ENCODE data around the gene GATC.
A peak's percentile ranks its signal among the peaks of the same experiment; 100 is the strongest.
"Not testable (repeated sequence)": the region's sequence is repeated elsewhere in the genome, so short reads cannot be mapped to it uniquely, and the experiment has no call there.

Gene GATC

DNA sequence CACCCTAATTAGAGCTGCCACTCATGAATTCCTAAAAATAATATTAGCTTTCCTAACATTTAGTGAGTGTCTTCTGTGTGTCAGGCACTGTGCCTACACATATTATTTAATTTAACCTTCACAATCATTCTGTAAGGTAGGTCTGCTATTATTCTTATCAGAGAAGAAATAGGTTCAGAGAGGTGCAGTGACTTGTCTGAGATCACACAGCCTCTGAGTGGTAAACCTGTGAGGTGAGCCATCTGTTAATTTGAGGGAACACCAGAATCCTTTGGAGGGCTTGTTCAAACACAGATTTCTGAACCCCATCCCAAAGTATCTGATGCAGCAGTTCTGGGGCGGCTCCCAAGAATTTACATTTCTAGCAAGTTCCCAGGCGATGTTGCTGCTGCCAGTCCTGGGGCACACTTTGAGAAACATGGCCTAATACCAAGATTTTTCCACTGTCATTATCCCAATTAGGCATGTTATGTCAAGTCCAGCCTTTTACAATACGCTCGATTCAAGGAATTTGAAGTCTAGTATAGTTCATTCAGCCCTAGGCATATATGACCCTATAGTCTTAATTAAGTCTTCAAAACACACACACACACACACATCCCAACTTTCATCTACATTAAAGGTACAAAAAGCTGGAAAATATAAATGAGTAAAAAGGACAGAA is 28.2 kb upstream of the GATC start:
- Histone ChIP-seq H3K36me3 (ENCODE audit: insufficient read depth, low read length) (no peaks in the 10 kb centered on the region), H2AFZ (ENCODE audit: low read depth, low read length) (no peak overlapping the region), H3K4me1 (ENCODE audit: insufficient read depth, low read length) (peaks cover 17% of the 10 kb centered on the region), H3K9me3 (ENCODE audit: low read length) (no peaks in the 10 kb centered on the region), H3K4me3 (ENCODE audit: low read length) (no peak overlapping the region), H3K27me3 (ENCODE audit: insufficient read depth, low read length) (no peaks in the 10 kb centered on the region)

DNA sequence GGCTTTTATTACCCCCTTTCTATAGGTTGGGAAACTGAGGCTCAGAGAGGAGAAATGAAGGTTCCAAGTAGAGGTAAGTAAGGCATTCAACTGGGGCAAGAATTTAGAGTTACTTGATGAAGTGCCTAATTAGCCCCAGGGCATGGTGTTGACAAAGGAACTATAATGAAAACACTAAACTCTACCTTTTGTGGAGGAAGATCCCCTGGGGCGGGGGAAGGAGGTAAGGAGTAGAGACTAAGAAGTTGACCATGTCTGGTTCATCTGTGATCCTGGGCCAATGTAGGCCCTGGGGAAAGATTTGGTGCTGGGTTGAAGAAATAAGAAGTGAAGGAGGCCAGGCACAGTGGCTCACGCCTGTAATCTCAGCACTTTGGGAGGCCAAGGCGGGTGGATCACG is 24.5 kb upstream of the GATC start:
- Histone ChIP-seq H2AFZ (ENCODE audit: low read depth, low read length) (no peak overlapping the region), H3K4me1 (ENCODE audit: insufficient read depth, low read length) (peaks cover 4% of the 10 kb centered on the region), H3K27me3 (ENCODE audit: insufficient read depth, low read length) (no peaks in the 10 kb centered on the region), H3K9me3 (ENCODE audit: low read length) (no peaks in the 10 kb centered on the region), H3K4me3 (ENCODE audit: low read length) (no peak overlapping the region), H3K36me3 (ENCODE audit: insufficient read depth, low read length) (no peaks in the 10 kb centered on the region)

DNA sequence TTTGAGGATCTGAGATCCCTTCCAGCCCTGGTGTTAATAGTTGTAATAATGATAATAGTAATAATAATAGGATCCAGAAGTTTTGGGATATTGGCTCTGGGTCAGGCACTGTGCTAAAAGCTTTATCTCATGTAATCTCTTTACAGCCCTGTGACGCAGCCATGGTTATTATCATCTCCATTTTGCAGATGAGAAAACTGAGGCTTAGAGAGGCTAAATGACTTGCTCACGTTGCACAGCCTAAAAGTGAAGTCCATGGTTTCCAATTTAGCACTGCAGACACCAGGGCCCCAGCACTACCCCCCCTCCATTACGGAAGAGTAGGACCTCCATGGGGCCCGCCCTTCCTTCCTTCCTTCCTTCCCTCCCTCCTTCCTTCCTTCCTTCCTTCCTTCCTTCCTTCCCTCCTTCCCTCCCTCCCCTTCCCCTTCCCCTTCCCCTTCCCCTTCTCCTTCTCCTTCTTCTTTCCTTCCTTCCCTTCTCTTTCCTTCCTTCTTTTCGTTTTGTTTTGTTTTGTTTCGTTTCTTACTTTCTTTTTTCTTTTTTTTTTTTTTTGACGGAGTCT is 23.3 kb upstream of the GATC start:
- no peak overlapping the region for H2AFZ ChIP-seq (ENCODE audit: low read depth, low read length)
- no peaks in the 10 kb centered on the region for H3K27me3 ChIP-seq (ENCODE audit: insufficient read depth, low read length)
- peaks cover 4% of the 10 kb centered on the region for H3K4me1 ChIP-seq (ENCODE audit: insufficient read depth, low read length)
- no peaks in the 10 kb centered on the region for H3K9me3 ChIP-seq (ENCODE audit: low read length)
- H3K36me3 ChIP-seq (ENCODE audit: insufficient read depth, low read length), result no peaks in the 10 kb centered on the region
- H3K4me3 ChIP-seq (ENCODE audit: low read length), result no peak overlapping the region

GRCh38 chr12:120425797-120426196 is 20.4 kb upstream of the GATC start:
- Histone ChIP-seq H3K36me3 (ENCODE audit: insufficient read depth, low read length) (no peaks in the 10 kb centered on the region), H3K9me3 (ENCODE audit: low read length) (no peaks in the 10 kb centered on the region)

GRCh38 chr12:120428597-120429229 is 17.5 kb upstream of the GATC start:
- Histone ChIP-seq H2AFZ (ENCODE audit: low read depth, low read length) (no peak overlapping the region), H3K36me3 (ENCODE audit: insufficient read depth, low read length) (no peaks in the 10 kb centered on the region), H3K4me3 (ENCODE audit: low read length) (no peak overlapping the region), H3K9me3 (ENCODE audit: low read length) (no peaks in the 10 kb centered on the region), H3K4me1 (ENCODE audit: insufficient read depth, low read length) (peaks cover 8% of the 10 kb centered on the region), H3K27me3 (ENCODE audit: insufficient read depth, low read length) (no peaks in the 10 kb centered on the region)

More at GRCh38 chr12:120425797-120426196, 20.4 kb upstream of the GATC start:
- Histone ChIP-seq H3K4me1 (ENCODE audit: insufficient read depth, low read length) (peaks cover 8% of the 10 kb centered on the region), H2AFZ (ENCODE audit: low read depth, low read length) (no peak overlapping the region), H3K4me3 (ENCODE audit: low read length) (no peak overlapping the region), H3K27me3 (ENCODE audit: insufficient read depth, low read length) (no peaks in the 10 kb centered on the region)

GRCh38 chr12:120429368-120429767 is 16.9 kb upstream of the GATC start:
- H3K36me3 ChIP-seq (ENCODE audit: insufficient read depth, low read length), result no peaks in the 10 kb centered on the region
- no peak overlapping the region for H3K4me3 ChIP-seq (ENCODE audit: low read length)
- H2AFZ ChIP-seq (ENCODE audit: low read depth, low read length), result no peak overlapping the region
- no peaks in the 10 kb centered on the region for H3K27me3 ChIP-seq (ENCODE audit: insufficient read depth, low read length)
- peaks cover 8% of the 10 kb centered on the region for H3K4me1 ChIP-seq (ENCODE audit: insufficient read depth, low read length)
- H3K9me3 ChIP-seq (ENCODE audit: low read length), result no peaks in the 10 kb centered on the region

GRCh38 chr12:120432772-120433525 is 13.3 kb upstream of the GATC start:
- Histone ChIP-seq H3K27me3 (ENCODE audit: insufficient read depth, low read length) (no peaks in the 10 kb centered on the region), H2AFZ (ENCODE audit: low read depth, low read length) (no peak overlapping the region), H3K9me3 (ENCODE audit: low read length) (no peaks in the 10 kb centered on the region), H3K36me3 (ENCODE audit: insufficient read depth, low read length) (no peaks in the 10 kb centered on the region), H3K4me1 (ENCODE audit: insufficient read depth, low read length) (peaks cover 7% of the 10 kb centered on the region), H3K4me3 (ENCODE audit: low read length) (no peak overlapping the region)

DNA sequence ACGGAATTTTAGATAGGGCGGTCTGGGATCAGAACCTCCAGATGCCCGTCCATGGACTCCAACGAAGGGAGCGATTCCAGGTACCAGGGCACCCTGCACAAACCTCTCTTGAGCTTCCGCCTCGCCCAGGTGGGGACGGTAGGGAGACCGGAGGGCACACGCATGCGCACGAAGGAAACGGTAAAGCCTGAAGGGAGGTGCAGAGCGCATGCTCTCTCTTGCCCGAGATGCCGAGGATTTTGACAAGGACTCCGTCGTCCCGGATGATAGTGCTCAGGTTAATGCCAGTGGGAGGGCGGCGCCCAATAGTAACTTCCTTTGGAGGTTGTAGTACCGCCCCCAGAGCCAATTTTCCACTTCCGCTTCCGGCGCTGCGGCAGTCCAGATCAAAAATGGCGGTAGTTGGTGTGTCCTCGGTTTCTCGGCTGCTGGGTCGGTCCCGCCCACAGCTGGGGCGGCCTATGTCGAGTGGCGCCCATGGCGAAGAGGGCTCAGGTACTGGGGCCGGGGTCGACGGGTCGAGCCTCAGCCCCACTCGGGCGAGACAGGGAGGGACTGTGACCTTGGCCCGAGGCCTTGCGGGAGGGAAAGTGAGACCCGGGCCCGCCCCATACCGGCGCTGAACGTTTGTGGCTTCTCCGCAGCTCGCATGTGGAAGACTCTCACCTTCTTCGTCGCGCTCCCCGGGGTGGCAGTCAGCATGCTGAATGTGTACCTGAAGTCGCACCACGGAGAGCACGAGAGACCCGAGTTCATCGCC is 8.3 kb upstream of the GATC start, which contains the start of gene COX6A1:
COX6A1 (plus strand) TSS at position 379 of the 760 bp plus-strand sequence; CDS start at position 393, 14 bp downstream.
- no peaks in the 10 kb centered on the region for H3K27me3 ChIP-seq (ENCODE audit: insufficient read depth, low read length)
- H3K36me3 ChIP-seq (ENCODE audit: insufficient read depth, low read length), result peaks cover 18% of the 10 kb centered on the region
- H3K4me1 ChIP-seq (ENCODE audit: insufficient read depth, low read length), result peaks cover 20% of the 10 kb centered on the region
- H2AFZ ChIP-seq (ENCODE audit: low read depth, low read length), result peak within 1 kb of the TSS; percentile 66
- peak within 1 kb of the TSS; percentile 52 for H3K4me3 ChIP-seq (ENCODE audit: low read length)
- no peaks in the 10 kb centered on the region for H3K9me3 ChIP-seq (ENCODE audit: low read length)

DNA sequence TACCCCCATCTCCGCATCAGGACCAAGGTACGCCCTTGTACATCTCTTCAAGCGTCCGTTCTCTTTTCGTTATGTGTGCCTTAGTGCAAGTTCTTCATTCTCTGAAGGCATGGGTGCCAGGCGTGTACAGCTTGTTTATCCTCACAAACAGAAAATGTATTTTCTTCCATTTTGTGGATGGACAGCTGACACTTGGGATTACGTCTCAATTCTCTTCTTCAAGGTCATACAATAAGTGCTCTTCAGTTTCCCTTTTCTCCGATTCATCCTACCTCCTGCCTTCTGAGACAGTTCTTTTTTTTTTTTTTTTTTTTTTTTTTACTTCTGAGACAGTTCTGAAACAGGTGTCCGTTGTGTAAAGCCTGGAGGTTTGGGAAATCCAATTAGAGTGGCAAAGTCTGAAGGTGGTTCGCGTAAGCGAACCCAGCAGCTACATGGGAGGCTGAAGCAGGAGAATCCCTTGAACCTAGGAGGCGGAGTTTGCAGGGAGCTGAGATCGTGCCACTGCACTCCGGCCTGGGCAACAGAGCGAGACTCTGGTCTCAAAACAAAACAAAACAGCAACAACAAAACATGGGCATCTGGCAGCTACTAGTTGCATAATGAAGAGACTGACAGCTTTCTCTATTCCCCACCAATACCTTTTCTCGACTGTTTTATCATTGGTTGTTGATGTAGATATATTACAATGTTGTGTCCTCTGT is 7.6 kb upstream of the GATC start:
- Histone ChIP-seq H2AFZ (ENCODE audit: low read depth, low read length) (no peak overlapping the region), H3K27me3 (ENCODE audit: insufficient read depth, low read length) (no peaks in the 10 kb centered on the region), H3K36me3 (ENCODE audit: insufficient read depth, low read length) (peaks cover 25% of the 10 kb centered on the region), H3K4me3 (ENCODE audit: low read length) (peak overlapping the region; percentile 52), H3K9me3 (ENCODE audit: low read length) (no peaks in the 10 kb centered on the region), H3K4me1 (ENCODE audit: insufficient read depth, low read length) (peaks cover 21% of the 10 kb centered on the region)

- Histone ChIP-seq H3K4me3 (ENCODE audit: low read length) (no peak overlapping the region), H3K4me1 (ENCODE audit: insufficient read depth, low read length) (peaks cover 32% of the 10 kb centered on the region), H3K36me3 (ENCODE audit: insufficient read depth, low read length) (peaks cover 36% of the 10 kb centered on the region), H3K9me3 (ENCODE audit: low read length) (no peaks in the 10 kb centered on the region), H3K27me3 (ENCODE audit: insufficient read depth, low read length) (no peaks in the 10 kb centered on the region), H2AFZ (ENCODE audit: low read depth, low read length) (no peak overlapping the region)
These were observed 6.5 kb upstream of the GATC start for GRCh38 chr12:120439646-120440247.

- Histone ChIP-seq H3K36me3 (ENCODE audit: insufficient read depth, low read length) (peaks cover 46% of the 10 kb centered on the region), H3K9me3 (ENCODE audit: low read length) (no peaks in the 10 kb centered on the region), H2AFZ (ENCODE audit: low read depth, low read length) (no peak overlapping the region), H3K4me1 (ENCODE audit: insufficient read depth, low read length) (peaks cover 29% of the 10 kb centered on the region), H3K27me3 (ENCODE audit: insufficient read depth, low read length) (no peaks in the 10 kb centered on the region), H3K4me3 (ENCODE audit: low read length) (peak overlapping the region; percentile 91)
These were observed 1.6 kb upstream of the GATC start for GRCh38 chr12:120444676-120445075.

GRCh38 chr12:120446844-120447178 is 567 bp downstream of the GATC start:
- H3K9me3 ChIP-seq (ENCODE audit: low read length); H3K27me3 ChIP-seq (ENCODE audit: insufficient read depth, low read length): not testable (repeated sequence)
- peaks cover 44% of the 10 kb centered on the region for H3K36me3 ChIP-seq (ENCODE audit: insufficient read depth, low read length)
- H3K4me1 ChIP-seq (ENCODE audit: insufficient read depth, low read length), result peaks cover 26% of the 10 kb centered on the region
- peak overlapping the region; percentile 33 for H2AFZ ChIP-seq (ENCODE audit: low read depth, low read length)
- H3K4me3 ChIP-seq (ENCODE audit: low read length), result peak overlapping the region; percentile 91
